NCI-H510A treated with DMSO at 0.1 percent for 48 hours (cell line): ENCODE results near the gene GPSM1.

Experiments
- DNase-seq: peaks from one replicate; lab custom pipeline; 2025; lab: John Stamatoyannopoulos, UW

GPSM1 gene

GRCh38 chr9:136345281-136346156, 18.2 kb downstream of the GPSM1 start:
- no peak for DNase-seq

- no peak for DNase-seq
Observed at GRCh38 chr9:136346157-136346481, 18.8 kb downstream of the GPSM1 start.

- no peak for DNase-seq
Observed at GRCh38 chr9:136346927-136347465, 19.7 kb downstream of the GPSM1 start.

GRCh38 chr9:136347472-136348256, 20.3 kb downstream of the GPSM1 start:
- DNase-seq, result no peak

- no peak for DNase-seq
Observed at GRCh38 chr9:136348691-136349090, 21.4 kb downstream of the GPSM1 start.

GRCh38 chr9:136349546-136349945, 22.2 kb downstream of the GPSM1 start:
- no peak for DNase-seq

- DNase-seq, result no peak
Observed at GRCh38 chr9:136351252-136351800, 24.0 kb downstream of the GPSM1 start.

- peak; percentile 74 for DNase-seq
Observed at GRCh38 chr9:136351868-136352267, 24.5 kb downstream of the GPSM1 start.

- DNase-seq, result peak; percentile 15
Observed at GRCh38 chr9:136352682-136353081, 25.3 kb downstream of the GPSM1 start.

- DNase-seq, result no peak
Observed at GRCh38 chr9:136353088-136353487, 25.7 kb downstream of the GPSM1 start.

- no peak for DNase-seq
Observed at GRCh38 chr9:136353757-136354488, 26.6 kb downstream of the GPSM1 start.

GRCh38 chr9:136354592-136355085, 27.3 kb downstream of the GPSM1 start:
- DNase-seq, result no peak

- no peak for DNase-seq
Observed at GRCh38 chr9:136355616-136356557, 28.5 kb downstream of the GPSM1 start.

- DNase-seq, result no peak
Observed at GRCh38 chr9:136357202-136357725, 29.9 kb downstream of the GPSM1 start.

GRCh38 chr9:136358016-136358415, 30.7 kb downstream of the GPSM1 start:
- DNase-seq, result no peak

- DNase-seq, result no peak
Observed at GRCh38 chr9:136358888-136359287, 31.5 kb downstream of the GPSM1 start.

- DNase-seq, result no peak
Observed at GRCh38 chr9:136359774-136360718, 32.7 kb downstream of the GPSM1 start.

- DNase-seq, result no peak
Observed at GRCh38 chr9:136361047-136361753, 33.9 kb downstream of the GPSM1 start.
